Adipose tissue (tissue), 3 donors: ENCODE results near the gene L3MBTL2. TPM values are rescaled to one million over a fixed set of nuclear protein-coding genes. Genes with fewer than 3 reads are reported as not detected.
"Not testable (repeated sequence)": the region's sequence is repeated elsewhere in the genome, so short reads cannot be mapped to it uniquely, and the experiment has no call there.

Source experiments
- H3K27ac ChIP-seq: one replicate; pipeline ENCODE4 v1.5.1; 2013; ENCODE audit warnings: low read depth, low read length
- WGBS, 3 donors: extraction: QIAGEN DNeasy Blood & Tissue Kit; methylation state at CpG; one replicate each; pipeline ENCODE4 v1.1.7; 2013; 5-methylcytosine and 5-hydroxymethylcytosine counted together
- polyA plus RNA-seq, 3 donors: library from polyadenylated mRNA; stranded (reverse); fragments of 200-250 nt; gene quantifications; one replicate each; pipeline ENCODE4 v1.2.3, GENCODE V29; 2013
- donor health status: healthy with polysubstance abuse.
- donor health status: Bipolar disorder and iron deficiency.
- donor health status: healthy.

The L3MBTL2 gene
- polyA plus RNA-seq, 3 donors: 7.0 to 13.7 (median 10.1) TPM

GRCh38 chr22:41257696-41258095 is 52.6 kb downstream of the L3MBTL2 start:
- WGBS, 3 donors: 92 to 96% (median 96%) methylated on average over 11 of the region's 11 CpGs

GRCh38 chr22:41259756-41260155 is 54.6 kb downstream of the L3MBTL2 start:
- 97 to 99% (median 98%) methylated on average over 4 of the region's 4 CpGs for WGBS, 3 donors
- H3K27ac ChIP-seq: not testable (repeated sequence)

More at GRCh38 chr22:41257696-41258095, 52.6 kb downstream of the L3MBTL2 start:
- no peak overlapping the region for H3K27ac ChIP-seq

- H3K27ac ChIP-seq: no peak overlapping the region
- 97 to 98% (median 98%) methylated on average over 7 of the region's 7 CpGs for WGBS, 3 donors
Observed at GRCh38 chr22:41260871-41261270, 55.8 kb downstream of the L3MBTL2 start.

DNA sequence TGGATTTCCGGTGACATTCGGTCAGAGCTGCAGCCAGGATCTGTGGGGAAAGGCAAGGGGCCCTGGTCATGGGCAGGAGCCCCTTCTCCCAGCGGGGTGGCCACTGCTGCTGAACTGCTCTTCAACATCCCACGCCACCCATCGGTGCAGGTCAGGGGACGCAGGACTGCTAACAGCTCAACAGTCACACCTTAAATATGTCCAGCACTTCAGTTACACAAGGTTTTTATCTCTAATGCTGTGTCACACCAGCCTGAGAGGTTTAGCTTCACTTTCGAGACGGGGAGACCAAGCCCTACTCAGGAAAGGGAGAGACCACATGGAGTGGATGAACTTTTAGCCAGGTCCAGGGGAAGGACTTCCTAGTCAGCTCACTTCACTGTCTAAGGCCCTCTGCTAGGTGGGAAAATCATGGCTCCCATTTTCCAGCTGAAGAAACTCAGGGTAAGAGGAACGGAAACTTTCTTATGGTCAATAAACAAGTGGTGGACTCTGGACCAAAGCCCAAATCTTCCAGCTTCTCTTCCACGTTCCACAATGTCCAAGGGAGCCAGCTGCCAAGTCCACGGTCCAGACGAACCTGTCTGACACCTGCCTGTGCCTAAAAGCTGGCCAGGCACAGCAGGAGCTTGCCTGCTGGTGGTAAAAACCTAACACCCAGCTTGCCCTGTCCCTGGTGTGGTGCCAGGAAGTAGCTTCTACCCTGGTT is 56.6 kb downstream of the L3MBTL2 start:
- 77 to 85% (median 81%) methylated on average over 12 of the region's 12 CpGs for WGBS, 3 donors
- H3K27ac ChIP-seq: no peak overlapping the region

GRCh38 chr22:41262250-41262765 is 57.2 kb downstream of the L3MBTL2 start:
- no peak overlapping the region for H3K27ac ChIP-seq
- WGBS, 3 donors: 85 to 94% (median 91%) methylated on average over 15 of the region's 15 CpGs

DNA sequence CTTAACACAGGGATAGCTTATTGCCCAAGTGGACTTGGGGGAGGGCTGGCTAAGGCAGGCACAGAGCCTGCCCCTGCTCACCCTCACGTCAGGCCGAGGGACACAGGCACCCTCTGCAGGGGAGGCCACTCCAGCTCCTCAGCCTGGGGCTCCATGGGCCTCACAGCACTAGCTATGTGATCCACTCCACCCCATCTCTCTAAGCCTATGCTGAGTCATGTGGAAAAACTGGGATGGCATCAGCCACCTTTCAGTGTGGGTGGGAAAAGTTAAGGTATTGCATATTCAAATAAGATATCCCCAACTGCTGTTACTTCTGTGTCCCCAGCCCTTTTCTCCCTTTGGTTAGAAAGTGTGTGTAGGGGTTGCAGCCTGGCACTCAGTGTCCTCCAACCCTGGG is 58.6 kb downstream of the L3MBTL2 start:
- WGBS, 3 donors: 89 to 94% (median 91%) methylated on average over 2 of the region's 2 CpGs
- no peak overlapping the region for H3K27ac ChIP-seq

- WGBS, 3 donors: 90 to 94% (median 93%) methylated on average over 15 of the region's 15 CpGs
- H3K27ac ChIP-seq: no peak overlapping the region
Observed at GRCh38 chr22:41264408-41264941, 59.4 kb downstream of the L3MBTL2 start.

DNA sequence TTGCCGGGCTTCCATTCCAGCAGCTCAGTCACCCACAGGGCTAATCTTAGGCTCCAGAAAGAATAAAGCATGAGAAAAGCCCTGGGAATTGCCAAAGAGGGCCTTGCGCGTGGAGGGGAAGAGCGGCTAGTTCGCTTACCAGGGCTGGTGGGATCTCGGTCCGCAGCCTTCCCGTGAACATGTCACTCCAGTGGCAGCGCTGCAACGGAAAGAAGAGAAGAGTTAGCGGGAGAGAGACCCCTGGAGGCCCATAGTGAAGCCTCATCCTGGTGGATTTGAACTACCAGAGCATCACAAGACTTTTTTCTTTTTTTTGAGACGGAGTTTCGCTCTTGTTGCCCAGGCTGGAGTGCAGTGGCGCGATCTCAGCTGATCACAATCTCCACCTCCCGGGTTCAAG is 62.8 kb downstream of the L3MBTL2 start:
- WGBS, 3 donors: 95 to 97% (median 96%) methylated on average over 16 of the region's 16 CpGs
- H3K27ac ChIP-seq: no peak overlapping the region

DNA sequence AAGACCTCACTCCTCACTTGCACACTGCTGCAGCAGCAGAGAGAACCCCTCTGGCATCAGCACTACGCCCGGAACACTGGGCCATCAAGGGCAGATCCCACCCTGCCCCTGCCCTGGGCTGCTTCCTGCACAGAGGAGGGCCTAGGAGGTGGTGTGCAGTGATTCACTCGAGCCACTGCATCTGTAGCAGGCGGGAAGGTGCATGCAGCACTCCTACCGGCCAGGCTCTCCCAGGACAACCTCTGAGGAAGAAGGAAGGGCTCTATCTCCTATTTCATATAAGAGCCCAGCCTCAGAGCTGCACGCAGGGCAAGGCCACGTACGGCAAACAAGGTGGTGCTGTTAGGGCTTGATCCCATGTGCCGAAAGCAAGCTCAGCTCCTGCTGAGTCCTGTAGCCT is 66.7 kb downstream of the L3MBTL2 start:
- WGBS, 3 donors: 89 to 94% (median 93%) methylated on average over 9 of the region's 9 CpGs
- no peak overlapping the region for H3K27ac ChIP-seq

- no peak overlapping the region for H3K27ac ChIP-seq
- 93 to 96% (median 95%) methylated on average over 7 of the region's 7 CpGs for WGBS, 3 donors
Observed at GRCh38 chr22:41273128-41273527, 68.0 kb downstream of the L3MBTL2 start.

DNA sequence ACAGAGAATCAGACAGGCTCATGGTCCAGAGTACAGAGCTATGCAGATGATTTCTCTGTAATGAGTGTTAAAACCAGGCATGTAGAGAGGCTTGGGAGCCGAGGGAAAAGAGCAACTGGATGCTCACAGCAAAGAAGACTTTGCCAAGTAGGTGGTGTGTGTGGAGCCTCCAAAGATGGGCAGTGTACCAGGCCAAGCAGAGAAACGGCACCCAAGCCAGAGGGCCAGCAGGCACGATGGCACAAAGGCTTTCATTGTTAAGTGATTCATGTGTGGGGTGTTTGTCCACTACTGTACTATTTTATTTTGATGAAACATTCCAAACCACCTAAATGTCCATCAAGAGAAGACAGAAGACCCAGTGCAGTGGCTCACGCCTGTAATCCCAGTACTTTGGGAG is 69.7 kb downstream of the L3MBTL2 start:
- no peak overlapping the region for H3K27ac ChIP-seq
- WGBS, 3 donors: 76 to 89% (median 87%) methylated on average over 4 of the region's 4 CpGs

GRCh38 chr22:41280065-41280464 is 75.0 kb downstream of the L3MBTL2 start:
- H3K27ac ChIP-seq: no peak overlapping the region
- 81 to 83% (median 82%) methylated on average over 3 of the region's 3 CpGs for WGBS, 3 donors

GRCh38 chr22:41280854-41281253 is 75.7 kb downstream of the L3MBTL2 start:
- no peak overlapping the region for H3K27ac ChIP-seq
- WGBS, 3 donors: 86 to 93% (median 92%) methylated on average over 2 of the region's 2 CpGs

Other genes starting within 250 kb of the L3MBTL2 start
- gene EP300, start 112.7 kb upstream of the L3MBTL2 start, polyA plus RNA-seq: 10 to 100 TPM in 2 of 3 donors, 1 to 10 TPM in 1; 7.8 to 16.0 (median 14.6) TPM
- 1 to 10 TPM; 1.8 to 3.4 (median 2.9) TPM for gene CHADL, start 35.6 kb downstream of the L3MBTL2 start, polyA plus RNA-seq
- gene RANGAP1, start 80.9 kb downstream of the L3MBTL2 start, polyA plus RNA-seq: 10 to 100 TPM; 23.8 to 34.3 (median 33.1) TPM
- gene ZC3H7B, start 96.2 kb downstream of the L3MBTL2 start, polyA plus RNA-seq: 10 to 100 TPM; 20.0 to 42.5 (median 34.9) TPM
- 10 to 100 TPM in 2 of 3 donors, 1 to 10 TPM in 1; 9.9 to 19.0 (median 15.9) TPM for gene TEF, start 176.6 kb downstream of the L3MBTL2 start, polyA plus RNA-seq
- 10 to 100 TPM; 18.4 to 48.0 (median 25.4) TPM for gene TOB2, start 241.5 kb downstream of the L3MBTL2 start, polyA plus RNA-seq